T-cell (primary cell): ENCODE results near the gene RASL10B. TPM values are rescaled to one million over a fixed set of nuclear protein-coding genes. Genes with fewer than 3 reads are reported as not detected.
"Not testable (repeated sequence)": the region's sequence is repeated elsewhere in the genome, so short reads cannot be mapped to it uniquely, and the experiment has no call there.

Experiments used
- ATAC-seq, 4 experiments: fragments of 200-7000 bp in 3 of 4; fragments of 150-1000 bp in 1 of 4; cut with Tn5 transposase; replicated peaks in 1 of 4; 1 replicate in 3 of 4; 2 replicates in 1 of 4; pipeline ENCODE4 v1.10.0; 2021; ENCODE audit warnings: moderate library complexity in 3 of 4, mild to moderate bottlenecking in 2 of 4, moderate number of reproducible peaks in 1 of 4
- CTCF ChIA-PET, 2 donors: fragments of 300-600 bp; sonication (Branson Sonifier 250); formaldehyde crosslinking; loops; one replicate each; lab custom pipeline; 2022; ENCODE audit warnings: antibody characterized with exemption in 2 of 2; lab: Charles Lee
- POLR2A ChIA-PET, 2 donors: fragments of 300-600 bp; sonication (Branson Sonifier 250); formaldehyde crosslinking; loops; one replicate each; lab custom pipeline; 2022; ENCODE audit warnings: antibody characterized with exemption in 2 of 2; lab: Charles Lee
- DNase-seq, 35 experiments: peaks; one replicate each; pipeline versions ENCODE4 v3.0.0 to v3.0.0-alpha.2; 2013 to 2023
- H3K27ac ChIP-seq: one replicate; pipeline ENCODE4 v1.5.1; 2013; ENCODE audit warnings: low read length
- H3K27me3 ChIP-seq, 2 experiments: replicated peaks in 1 of 2; 1 replicate in 1 of 2; 2 replicates in 1 of 2; pipeline versions ENCODE4 v1.6.1 to v1.7.0; 2013; ENCODE audit warnings: low read length in 1 of 2, mixed read lengths in 1 of 2; ENCODE audit not compliant: control insufficient read depth in 2 of 2, insufficient read depth in 2 of 2; ENCODE audit errors: extremely low read depth in 1 of 2
- H3K36me3 ChIP-seq, 2 donors: 1 replicate in 1 of 2; 2 replicates in 1 of 2; pipeline versions ENCODE4 v1.6.1 to v1.7.0; 2013; ENCODE audit warnings: low read length in 1 of 2; ENCODE audit not compliant: control insufficient read depth in 2 of 2, insufficient read depth in 1 of 2; ENCODE audit errors: extremely low read depth in 1 of 2
- H3K4me1 ChIP-seq, 2 experiments: 1 replicate in 1 of 2; 2 replicates in 1 of 2; pipeline versions ENCODE4 v1.6.1 to v1.7.0; 2013; ENCODE audit warnings: low read length in 2 of 2, mixed read lengths in 1 of 2; ENCODE audit not compliant: insufficient read depth in 2 of 2, control insufficient read depth in 1 of 2; ENCODE audit errors: extremely low read depth in 1 of 2
- H3K4me3 ChIP-seq, 2 donors: 1 replicate in 1 of 2; 2 replicates in 1 of 2; pipeline versions ENCODE4 v1.5.1 to v1.7.0; 2013; ENCODE audit warnings: mild to moderate bottlenecking in 2 of 2, low read length in 1 of 2, moderate library complexity in 1 of 2; ENCODE audit not compliant: control insufficient read depth in 1 of 2; ENCODE audit errors: extremely low read depth in 1 of 2
- H3K9me3 ChIP-seq: 2 replicates; pipeline ENCODE4 v1.7.0; 2013
- H3K27ac Mint-ChIP-seq, 2 donors: one replicate each; pipeline ENCODE4 v1.8.0; 2020 to 2021; ENCODE audit warnings: mild to moderate bottlenecking in 2 of 2, mixed read lengths in 2 of 2
- H3K27me3 Mint-ChIP-seq, 2 donors: one replicate each; pipeline ENCODE4 v1.8.0; 2021 to 2022; ENCODE audit warnings: mixed read lengths in 2 of 2
- H3K36me3 Mint-ChIP-seq: one replicate; pipeline ENCODE4 v1.8.0; 2021; ENCODE audit warnings: mixed read lengths
- H3K4me1 Mint-ChIP-seq, 3 donors: one replicate each; pipeline ENCODE4 v1.8.0; 2020 to 2022; ENCODE audit warnings: mixed read lengths in 3 of 3, mild to moderate bottlenecking in 1 of 3
- H3K4me3 Mint-ChIP-seq, 3 donors: one replicate each; pipeline ENCODE4 v1.8.0; 2020 to 2022; ENCODE audit warnings: mild to moderate bottlenecking in 3 of 3, mixed read lengths in 3 of 3, moderate library complexity in 3 of 3
- H3K9me3 Mint-ChIP-seq, 3 donors: one replicate each; pipeline ENCODE4 v1.8.0; 2020 to 2022; ENCODE audit warnings: mixed read lengths in 3 of 3
- WGBS: methylation state at CpG from one replicate; pipeline ENCODE4 v1.1.5; 2013; ENCODE audit warnings: missing lambda C conversion rate; ENCODE audit not compliant: insufficient coverage; 5-methylcytosine and 5-hydroxymethylcytosine counted together
- total RNA-seq, 35 experiments: library from RNA in 6 of 35; stranded (reverse) in 6 of 35; fragments of 120-200 nt in 1 of 35; gene quantifications; one replicate each; pipeline versions ENCODE4 v1.2.1 to v1.2.4 and lab custom pipeline; 2013 to 2026

Gene RASL10B
- total RNA-seq, 5 donors from 2014 or later (not counting 1 experiment from before 2014, with no cell fraction given), result 0.38 to 0.56 (median 0.39) TPM

- H3K27me3 ChIP-seq, result no peaks in the 10 kb centered on the region
- Mint-ChIP-seq H3K27me3 (no peaks in the 10 kb centered on the region), H3K4me3 (no peak overlapping the region), H3K36me3 (peaks cover 63% of the 10 kb centered on the region), H3K4me1 (no peaks in the 10 kb centered on the region), H3K27ac (no peak overlapping the region), H3K9me3 (no peaks in the 10 kb centered on the region)
- ATAC-seq (no peak), DNase-seq (no peak)
- ChIA-PET CTCF (interaction anchor here (0.6 to 1.5 kb wide), 2 partner anchors 69 to 717 kb away, joined by 3 to 4 read pairs; no protein-coding TSS in a partner anchor), POLR2A (no interaction called here)
- no peak overlapping the region for H3K4me3 ChIP-seq
- H3K9me3 ChIP-seq, result no peaks in the 10 kb centered on the region
- H3K4me1 ChIP-seq, result no peaks in the 10 kb centered on the region
- peaks cover 7 to 61% of the 10 kb centered on the region in 2 donors for H3K36me3 ChIP-seq
- 100% methylated on average over 1 of the region's 2 CpGs for WGBS
- no peak overlapping the region for H3K27ac ChIP-seq
Observed at GRCh38 chr17:35694906-35695305, 36.5 kb upstream of the RASL10B start.

GRCh38 chr17:35695613-35696012, 35.8 kb upstream of the RASL10B start:
- H3K4me3 Mint-ChIP-seq, result no peak overlapping the region
- Histone ChIP-seq H3K4me3 (no peak overlapping the region), H3K27ac (no peak overlapping the region), H3K36me3 (peaks cover 7 to 54% of the 10 kb centered on the region in 2 donors), H3K4me1 (no peaks in the 10 kb centered on the region), H3K27me3 (no peaks in the 10 kb centered on the region), H3K9me3 (no peaks in the 10 kb centered on the region)
- POLR2A ChIA-PET, result no interaction called here
- peaks cover 61% of the 10 kb centered on the region for H3K36me3 Mint-ChIP-seq
- ATAC-seq (no peak), DNase-seq (no peak)
- WGBS, result no CpG with 5 or more reads among the region's 2 CpGs
- CTCF ChIA-PET, result interaction anchor here in 1 of 2 donors (0.6 to 1.5 kb wide), 2 partner anchors 68 to 1138 kb away, joined by 3 to 4 read pairs; no protein-coding TSS in a partner anchor
- H3K4me1 Mint-ChIP-seq, result no peaks in the 10 kb centered on the region
- H3K27me3 Mint-ChIP-seq, result no peaks in the 10 kb centered on the region
- H3K9me3 Mint-ChIP-seq, result no peaks in the 10 kb centered on the region
- H3K27ac Mint-ChIP-seq, result no peak overlapping the region

GRCh38 chr17:35698800-35699199, 32.6 kb upstream of the RASL10B start:
- peaks cover 64% of the 10 kb centered on the region for H3K36me3 Mint-ChIP-seq
- H3K27me3 Mint-ChIP-seq, result no peaks in the 10 kb centered on the region
- no peak overlapping the region for H3K4me3 Mint-ChIP-seq
- DNase-seq (no peak), ATAC-seq (no peak)
- H3K9me3 Mint-ChIP-seq, result peaks cover 0 to 7% (median 2%) of the 10 kb centered on the region in 3 donors
- Histone ChIP-seq H3K27ac (no peak overlapping the region), H3K36me3 (peaks cover 4 to 32% of the 10 kb centered on the region in 2 donors), H3K4me1 (no peaks in the 10 kb centered on the region), H3K9me3 (no peaks in the 10 kb centered on the region), H3K27me3 (no peaks in the 10 kb centered on the region), H3K4me3 (no peak overlapping the region)
- no CpG with 5 or more reads among the region's 2 CpGs for WGBS
- ChIA-PET CTCF (no interaction called here), POLR2A (no interaction called here)
- H3K27ac Mint-ChIP-seq, result no peak overlapping the region
- peaks cover 0 to 8% (median 0%) of the 10 kb centered on the region in 3 donors for H3K4me1 Mint-ChIP-seq

GRCh38 chr17:35700150-35700549, 31.3 kb upstream of the RASL10B start:
- DNase-seq (no peak), ATAC-seq (no peak)
- Mint-ChIP-seq H3K4me3 (no peak overlapping the region), H3K27ac (no peak overlapping the region), H3K9me3 (peaks cover 0 to 7% (median 2%) of the 10 kb centered on the region in 3 donors), H3K27me3 (no peaks in the 10 kb centered on the region), H3K36me3 (peaks cover 61% of the 10 kb centered on the region), H3K4me1 (peaks cover 9 to 22% (median 10%) of the 10 kb centered on the region in 3 donors)
- 100% methylated on average over 1 of the region's 6 CpGs for WGBS
- Histone ChIP-seq H3K4me1 (peaks cover 0 to 3% of the 10 kb centered on the region in 2 experiments), H3K27ac (no peak overlapping the region), H3K27me3 (no peaks in the 10 kb centered on the region), H3K36me3 (peaks cover 0 to 19% of the 10 kb centered on the region in 2 donors), H3K9me3 (no peaks in the 10 kb centered on the region), H3K4me3 (no peak overlapping the region)
- CTCF ChIA-PET, result no interaction called here
- POLR2A ChIA-PET, result no interaction called here

- Histone ChIP-seq H3K9me3 (no peaks in the 10 kb centered on the region), H3K27me3 (no peaks in the 10 kb centered on the region), H3K4me3 (no peak overlapping the region), H3K27ac (no peak overlapping the region), H3K36me3 (peaks cover 0 to 7% of the 10 kb centered on the region in 2 donors), H3K4me1 (peaks cover 0 to 4% of the 10 kb centered on the region in 2 experiments)
- peaks cover 19 to 29% (median 20%) of the 10 kb centered on the region in 3 donors for H3K4me1 Mint-ChIP-seq
- no peak for DNase-seq
- no peak overlapping the region for H3K4me3 Mint-ChIP-seq
- H3K36me3 Mint-ChIP-seq, result peaks cover 54% of the 10 kb centered on the region
- ATAC-seq, result no peak
- POLR2A ChIA-PET, result no interaction called here
- WGBS, result 85% methylated on average over 3 of the region's 5 CpGs
- peaks cover 0 to 7% (median 2%) of the 10 kb centered on the region in 3 donors for H3K9me3 Mint-ChIP-seq
- H3K27me3 Mint-ChIP-seq, result no peaks in the 10 kb centered on the region
- H3K27ac Mint-ChIP-seq, result no peak overlapping the region
- CTCF ChIA-PET, result no interaction called here
Observed at GRCh38 chr17:35701491-35701890, 29.9 kb upstream of the RASL10B start.

GRCh38 chr17:35703308-35703707, 28.1 kb upstream of the RASL10B start:
- peak overlapping the region in 1 of 2 donors; percentile 28 for H3K27ac Mint-ChIP-seq
- H3K27ac ChIP-seq, DNase-seq, H3K4me3 ChIP-seq, H3K4me1 ChIP-seq, H3K9me3 Mint-ChIP-seq, H3K4me3 Mint-ChIP-seq, CTCF ChIA-PET, H3K27me3 Mint-ChIP-seq, H3K36me3 ChIP-seq, H3K27me3 ChIP-seq, H3K9me3 ChIP-seq, ATAC-seq: not testable (repeated sequence)
- WGBS, result no CpG with 5 or more reads among the region's 2 CpGs
- peaks cover 32 to 45% (median 34%) of the 10 kb centered on the region in 3 donors for H3K4me1 Mint-ChIP-seq
- POLR2A ChIA-PET, result interaction anchor here (0.5 to 0.6 kb wide), 2 partner anchors 36 to 123 kb away, joined by 3 to 6 read pairs; no protein-coding TSS in a partner anchor
- H3K36me3 Mint-ChIP-seq, result peaks cover 48% of the 10 kb centered on the region
